ENCODE data around the gene UVSSA. TPM values are rescaled to one million over a fixed set of nuclear protein-coding genes. Genes with fewer than 3 reads are reported as not detected.
"Not testable (repeated sequence)": the region's sequence is repeated elsewhere in the genome, so short reads cannot be mapped to it uniquely, and the experiment has no call there.

The UVSSA gene
- total and polyA plus RNA-seq, 5 donors from 2014 or later: 2.1 to 42.9 (median 4.0) TPM

GRCh38 chr4:1368421-1369090 lies 21.5 kb downstream of the UVSSA start:
- Histone ChIP-seq H3K9me3 (ENCODE audit: control insufficient read depth in 2 of 2, low read length in 2 of 2) (no peaks in the 10 kb centered on the region), H3K36me3 (ENCODE audit: control insufficient read depth, insufficient read depth, low read length) (peaks cover 14% of the 10 kb centered on the region), H3K27me3 (ENCODE audit: control insufficient read depth, insufficient read depth, low read length) (no peaks in the 10 kb centered on the region), H3K4me3 (ENCODE audit: low read depth, low read length) (no peak overlapping the region), H3K4me1 (ENCODE audit: control insufficient read depth, insufficient read depth, low read length, poor library complexity, severe bottlenecking) (no peaks in the 10 kb centered on the region), H3K27ac (ENCODE audit: insufficient read depth, low read length, poor library complexity, severe bottlenecking) (no peak overlapping the region)
- Mint-ChIP-seq H3K9me3 (peaks cover 0 to 3% (median 0%) of the 10 kb centered on the region in 7 donors), H3K4me1 (no peaks in the 10 kb centered on the region), H3K27ac (no peak overlapping the region), H3K36me3 (peaks cover 33% of the 10 kb centered on the region), H3K4me3 (no peak overlapping the region), H3K27me3 (no peaks in the 10 kb centered on the region)
- no peak for DNase-seq
- ATAC-seq (ENCODE audit: low read depth in 2 of 2): no peak

GRCh38 chr4:1369091-1369450 lies 22.1 kb downstream of the UVSSA start:
- Mint-ChIP-seq H3K36me3 (peaks cover 37% of the 10 kb centered on the region), H3K4me1 (no peaks in the 10 kb centered on the region), H3K9me3 (peaks cover 0 to 3% (median 0%) of the 10 kb centered on the region in 7 donors), H3K4me3 (no peak overlapping the region), H3K27me3 (no peaks in the 10 kb centered on the region), H3K27ac (no peak overlapping the region)
- Histone ChIP-seq H3K36me3 (ENCODE audit: control insufficient read depth, insufficient read depth, low read length) (peaks cover 14% of the 10 kb centered on the region), H3K9me3 (ENCODE audit: control insufficient read depth in 2 of 2, low read length in 2 of 2) (no peaks in the 10 kb centered on the region), H3K27ac (ENCODE audit: insufficient read depth, low read length, poor library complexity, severe bottlenecking) (no peak overlapping the region), H3K27me3 (ENCODE audit: control insufficient read depth, insufficient read depth, low read length) (no peaks in the 10 kb centered on the region), H3K4me1 (ENCODE audit: control insufficient read depth, insufficient read depth, low read length, poor library complexity, severe bottlenecking) (no peaks in the 10 kb centered on the region), H3K4me3 (ENCODE audit: low read depth, low read length) (no peak overlapping the region)
- DNase-seq: no peak
- no peak for ATAC-seq (ENCODE audit: low read depth in 2 of 2)

DNA sequence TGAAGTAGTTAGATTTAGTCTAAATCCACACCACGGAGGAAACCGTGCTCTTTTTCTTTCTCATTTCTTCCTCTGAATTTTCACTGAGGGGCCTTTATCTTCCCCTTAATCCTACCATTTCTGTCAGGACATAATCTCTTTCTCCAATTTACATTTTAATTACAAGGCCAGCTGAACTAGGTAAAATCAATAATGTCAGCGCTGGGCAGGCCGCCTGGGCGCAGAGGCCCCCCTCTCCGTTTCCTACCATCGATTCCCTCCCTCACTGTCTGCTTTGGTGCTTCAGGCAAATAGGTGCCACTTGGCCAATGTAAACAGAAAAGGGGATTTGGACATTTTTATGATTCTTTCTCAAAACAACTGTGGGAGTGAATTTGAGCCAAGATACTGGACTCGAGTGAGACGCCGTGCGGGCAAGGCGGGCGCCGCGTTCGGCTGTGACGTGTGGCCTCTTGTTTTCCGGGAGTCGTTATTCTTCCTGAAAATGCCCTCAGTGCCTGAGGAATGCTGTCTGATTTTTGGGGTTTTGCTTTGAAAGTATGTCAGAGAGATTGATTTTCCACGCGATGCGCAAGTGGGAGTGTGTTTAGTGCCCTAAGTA lies 22.6 kb downstream of the UVSSA start:
- Histone ChIP-seq H3K36me3 (ENCODE audit: control insufficient read depth, insufficient read depth, low read length) (peaks cover 14% of the 10 kb centered on the region), H3K27me3 (ENCODE audit: control insufficient read depth, insufficient read depth, low read length) (no peaks in the 10 kb centered on the region), H3K4me3 (ENCODE audit: low read depth, low read length) (no peak overlapping the region), H3K27ac (ENCODE audit: insufficient read depth, low read length, poor library complexity, severe bottlenecking) (no peak overlapping the region), H3K9me3 (ENCODE audit: control insufficient read depth in 2 of 2, low read length in 2 of 2) (no peaks in the 10 kb centered on the region), H3K4me1 (ENCODE audit: control insufficient read depth, insufficient read depth, low read length, poor library complexity, severe bottlenecking) (no peaks in the 10 kb centered on the region)
- no peaks in the 10 kb centered on the region for H3K4me1 Mint-ChIP-seq
- H3K27ac Mint-ChIP-seq: no peak overlapping the region
- H3K27me3 Mint-ChIP-seq: no peaks in the 10 kb centered on the region
- DNase-seq (no peak), ATAC-seq (ENCODE audit: low read depth in 2 of 2) (no peak)
- H3K36me3 Mint-ChIP-seq: peaks cover 37% of the 10 kb centered on the region
- peak overlapping the region in 1 of 4 donors; percentile 6 for H3K4me3 Mint-ChIP-seq
- peaks cover 0 to 3% (median 0%) of the 10 kb centered on the region in 7 donors for H3K9me3 Mint-ChIP-seq

DNA sequence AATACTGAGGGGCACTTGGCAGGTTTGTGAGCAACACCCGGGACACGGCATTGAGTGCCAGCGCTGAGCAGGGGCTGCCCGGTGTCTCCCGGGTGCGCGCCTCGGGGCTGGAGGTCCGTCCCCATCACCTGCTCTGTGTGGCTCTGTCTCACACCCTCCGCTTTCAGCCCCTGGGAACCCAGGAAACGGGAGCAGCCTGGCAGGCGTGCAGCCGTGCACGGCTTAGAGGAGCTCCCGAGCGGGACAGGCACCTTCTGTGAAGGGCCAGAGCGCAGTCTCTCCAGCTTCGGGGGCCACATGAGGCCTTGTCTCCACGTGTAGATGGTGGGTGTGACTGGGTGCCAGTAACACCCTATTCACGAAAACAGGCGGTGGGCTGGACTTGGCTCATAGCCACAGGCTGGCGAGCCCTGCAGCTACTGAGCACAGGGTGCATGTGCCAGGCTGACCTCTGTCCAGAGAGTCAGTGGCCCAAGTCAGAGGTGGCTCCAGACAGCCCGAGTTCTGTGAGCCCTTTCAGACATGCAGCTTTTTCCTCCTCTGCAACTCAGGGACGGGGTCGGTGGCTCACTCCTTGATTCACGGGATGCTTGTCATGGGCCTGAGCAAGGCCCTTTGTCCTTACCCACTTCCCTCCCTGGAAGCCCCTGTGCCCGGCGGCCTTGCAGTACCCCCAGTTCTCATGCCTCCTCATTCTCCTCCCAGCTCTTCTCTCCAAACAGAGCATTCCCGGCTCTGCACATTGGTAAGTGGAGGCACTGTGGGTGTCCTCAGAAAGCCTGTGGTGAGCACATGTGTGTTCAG lies 23.5 kb downstream of the UVSSA start:
- H3K4me3 Mint-ChIP-seq: no peak overlapping the region
- Histone ChIP-seq H3K36me3 (ENCODE audit: control insufficient read depth, insufficient read depth, low read length) (peaks cover 14% of the 10 kb centered on the region), H3K27me3 (ENCODE audit: control insufficient read depth, insufficient read depth, low read length) (no peaks in the 10 kb centered on the region), H3K27ac (ENCODE audit: insufficient read depth, low read length, poor library complexity, severe bottlenecking) (no peak overlapping the region), H3K9me3 (ENCODE audit: control insufficient read depth in 2 of 2, low read length in 2 of 2) (no peaks in the 10 kb centered on the region), H3K4me3 (ENCODE audit: low read depth, low read length) (no peak overlapping the region), H3K4me1 (ENCODE audit: control insufficient read depth, insufficient read depth, low read length, poor library complexity, severe bottlenecking) (no peaks in the 10 kb centered on the region)
- ATAC-seq (ENCODE audit: low read depth in 2 of 2): no peak
- H3K9me3 Mint-ChIP-seq: peaks cover 0 to 3% (median 0%) of the 10 kb centered on the region in 7 donors
- no peak overlapping the region for H3K27ac Mint-ChIP-seq
- no peak for DNase-seq
- H3K4me1 Mint-ChIP-seq: no peaks in the 10 kb centered on the region
- H3K27me3 Mint-ChIP-seq: no peaks in the 10 kb centered on the region
- peaks cover 37% of the 10 kb centered on the region for H3K36me3 Mint-ChIP-seq

DNA sequence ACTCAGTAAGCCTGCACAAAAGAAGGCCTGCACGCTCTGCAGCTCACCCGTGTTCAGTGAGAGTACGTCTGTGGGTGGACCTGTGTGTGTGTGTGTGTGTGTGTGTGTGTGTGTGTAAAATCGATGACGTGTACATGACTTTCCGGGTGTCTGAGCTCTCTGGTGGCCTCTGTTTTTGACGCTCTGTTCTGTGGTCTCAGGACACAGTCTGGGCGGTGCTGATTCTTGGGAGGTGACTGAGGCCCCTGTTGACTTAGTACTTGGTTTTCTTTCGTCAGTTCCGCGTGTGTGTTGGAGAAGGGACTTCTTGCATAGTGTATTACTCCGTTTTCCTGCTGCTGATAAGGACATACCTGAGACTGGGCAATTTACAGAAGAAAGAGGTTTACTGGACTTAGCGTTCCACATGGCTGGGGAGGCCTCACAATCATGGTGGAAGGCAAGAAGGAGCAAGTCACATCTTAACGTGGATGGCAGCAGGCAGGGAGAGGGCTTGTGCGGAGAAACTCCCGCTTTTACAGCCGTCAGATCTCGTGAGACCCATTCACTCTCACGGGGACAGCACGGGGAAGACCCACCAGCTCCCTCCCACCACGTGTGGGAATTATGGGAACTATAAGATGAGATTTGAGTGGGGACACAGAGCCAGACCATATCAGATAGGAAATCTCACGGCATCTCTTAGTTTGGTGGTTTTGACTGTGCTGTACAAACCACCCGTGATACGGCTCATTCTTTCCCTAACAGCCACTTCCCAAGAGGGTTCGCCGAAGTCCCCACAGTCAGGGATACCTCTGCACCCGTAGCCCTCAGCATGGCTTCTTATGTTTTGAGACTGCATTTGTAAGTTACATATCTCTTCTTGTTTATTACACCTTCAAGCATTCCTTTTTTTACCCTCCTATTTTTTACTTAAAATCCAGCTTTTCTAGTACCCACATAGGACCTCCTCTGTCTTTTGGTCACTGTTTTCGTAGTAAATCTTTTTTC lies 24.5 kb downstream of the UVSSA start:
- Histone ChIP-seq H3K4me3 (ENCODE audit: low read depth, low read length) (no peak overlapping the region), H3K27ac (ENCODE audit: insufficient read depth, low read length, poor library complexity, severe bottlenecking) (no peak overlapping the region), H3K27me3 (ENCODE audit: control insufficient read depth, insufficient read depth, low read length) (no peaks in the 10 kb centered on the region), H3K4me1 (ENCODE audit: control insufficient read depth, insufficient read depth, low read length, poor library complexity, severe bottlenecking) (no peaks in the 10 kb centered on the region), H3K9me3 (ENCODE audit: control insufficient read depth in 2 of 2, low read length in 2 of 2) (no peaks in the 10 kb centered on the region), H3K36me3 (ENCODE audit: control insufficient read depth, insufficient read depth, low read length) (peaks cover 14% of the 10 kb centered on the region)
- peaks cover 37% of the 10 kb centered on the region for H3K36me3 Mint-ChIP-seq
- no peaks in the 10 kb centered on the region for H3K4me1 Mint-ChIP-seq
- no peak for ATAC-seq (ENCODE audit: low read depth in 2 of 2)
- H3K27me3 Mint-ChIP-seq: no peaks in the 10 kb centered on the region
- no peak for DNase-seq
- peaks cover 0 to 3% (median 0%) of the 10 kb centered on the region in 7 donors for H3K9me3 Mint-ChIP-seq
- H3K27ac Mint-ChIP-seq: peak overlapping the region in 1 of 3 donors; percentile 88
- no peak overlapping the region for H3K4me3 Mint-ChIP-seq

DNA sequence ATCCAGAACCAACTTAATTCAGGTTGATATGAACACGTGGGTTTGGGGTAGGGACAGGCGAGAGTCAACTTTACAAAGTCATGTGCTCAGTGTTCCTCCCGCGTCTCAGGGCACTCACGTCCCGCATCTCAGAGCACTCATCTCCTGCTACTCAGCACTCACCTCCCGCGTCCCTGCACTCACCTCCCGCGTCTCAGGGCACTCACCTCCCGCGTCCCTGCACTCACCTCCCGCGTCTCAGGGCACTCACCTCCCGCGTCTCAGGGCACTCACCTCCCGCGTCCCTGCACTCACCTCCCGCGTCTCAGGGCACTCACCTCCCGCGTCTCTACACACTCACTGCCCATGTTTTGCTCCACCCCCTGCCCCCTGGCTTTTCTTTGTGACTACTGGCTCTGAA lies 25.6 kb downstream of the UVSSA start:
- not testable (repeated sequence) for H3K4me1 Mint-ChIP-seq; H3K27ac ChIP-seq (ENCODE audit: insufficient read depth, low read length, poor library complexity, severe bottlenecking); H3K9me3 ChIP-seq (ENCODE audit: control insufficient read depth in 2 of 2, low read length in 2 of 2); H3K4me3 Mint-ChIP-seq; ATAC-seq (ENCODE audit: low read depth in 2 of 2); H3K4me3 ChIP-seq (ENCODE audit: low read depth, low read length); H3K27me3 Mint-ChIP-seq; H3K27ac Mint-ChIP-seq; H3K9me3 Mint-ChIP-seq; H3K27me3 ChIP-seq (ENCODE audit: control insufficient read depth, insufficient read depth, low read length); DNase-seq; H3K4me1 ChIP-seq (ENCODE audit: control insufficient read depth, insufficient read depth, low read length, poor library complexity, severe bottlenecking)
- H3K36me3 ChIP-seq (ENCODE audit: control insufficient read depth, insufficient read depth, low read length): peaks cover 14% of the 10 kb centered on the region
- peaks cover 37% of the 10 kb centered on the region for H3K36me3 Mint-ChIP-seq
